Kidney tubule cell (primary cell): ENCODE measurements around the gene MLLT1.

Experiments used
- DNase-seq: peaks from one replicate; pipeline ENCODE4 v3.0.0-alpha.2; 2018; ENCODE audit warnings: low spot score

Gene MLLT1

GRCh38 chr19:6275170-6275744 is 4.5 kb downstream of the MLLT1 start:
- no peak for DNase-seq

DNA sequence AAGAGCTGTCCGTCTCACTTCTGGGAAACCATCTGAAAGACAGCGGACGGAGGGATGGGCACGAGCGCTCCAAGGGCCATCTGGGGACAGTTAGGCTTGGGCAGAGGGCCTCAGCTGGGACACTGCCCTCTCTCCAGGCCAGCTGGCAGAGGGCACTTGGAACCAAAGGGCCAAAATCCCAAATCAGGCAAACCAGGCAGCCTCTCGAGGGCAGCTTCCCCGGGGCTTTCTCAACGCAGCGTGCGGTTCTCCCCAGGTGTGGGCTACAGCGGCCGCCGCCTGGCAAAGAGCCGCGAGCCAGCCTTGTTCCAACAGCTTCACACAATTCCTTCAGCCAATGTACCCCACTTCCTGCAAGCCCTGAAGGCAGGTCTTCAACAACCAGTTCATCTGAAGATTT is 5.0 kb downstream of the MLLT1 start:
- DNase-seq, result no peak

GRCh38 chr19:6273701-6274601 is 5.8 kb downstream of the MLLT1 start:
- DNase-seq, result peak; percentile 75

- no peak for DNase-seq
Observed at GRCh38 chr19:6272913-6273600, 6.7 kb downstream of the MLLT1 start.

DNA sequence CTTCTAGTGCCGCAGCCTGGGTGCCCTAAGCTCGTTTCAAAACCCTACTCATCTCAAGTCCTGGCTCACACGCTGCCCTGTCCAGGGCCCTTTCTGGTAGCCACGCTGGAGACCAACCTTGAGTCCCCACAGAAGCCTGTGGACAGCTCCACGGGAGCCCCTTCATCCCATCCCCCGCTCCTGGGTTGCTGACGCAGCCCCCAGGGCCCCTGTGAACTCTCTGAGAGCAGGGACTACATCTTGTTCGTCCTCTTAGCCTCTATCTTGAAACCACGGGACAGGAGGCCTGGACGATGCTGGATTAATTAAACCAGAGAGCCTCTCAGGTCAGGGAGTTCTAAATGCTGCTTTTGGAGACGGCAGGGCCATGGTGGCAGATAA is 7.4 kb downstream of the MLLT1 start:
- no peak for DNase-seq

GRCh38 chr19:6271721-6272410 is 7.9 kb downstream of the MLLT1 start:
- peak; percentile 47 for DNase-seq

DNA sequence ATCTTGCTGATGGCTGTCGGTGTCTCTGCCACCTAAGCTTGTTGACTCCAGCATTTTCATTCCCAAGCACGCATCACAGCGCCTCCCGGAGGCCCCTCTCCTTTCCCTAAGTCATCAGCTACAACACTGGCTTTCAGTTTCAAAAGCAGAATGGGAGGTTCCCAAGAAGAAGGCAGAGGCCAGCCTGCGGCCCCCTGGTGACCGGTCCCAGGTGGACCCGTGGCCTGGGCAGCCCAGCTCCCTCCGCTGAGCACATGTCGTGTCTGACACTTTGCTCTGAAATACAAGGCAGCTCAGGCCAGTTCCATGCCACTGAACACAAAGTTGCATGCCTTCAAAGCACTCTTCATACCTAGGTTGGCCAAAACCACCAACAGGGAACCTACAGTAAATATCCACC is 8.5 kb downstream of the MLLT1 start:
- peak; percentile 50 for DNase-seq

DNA sequence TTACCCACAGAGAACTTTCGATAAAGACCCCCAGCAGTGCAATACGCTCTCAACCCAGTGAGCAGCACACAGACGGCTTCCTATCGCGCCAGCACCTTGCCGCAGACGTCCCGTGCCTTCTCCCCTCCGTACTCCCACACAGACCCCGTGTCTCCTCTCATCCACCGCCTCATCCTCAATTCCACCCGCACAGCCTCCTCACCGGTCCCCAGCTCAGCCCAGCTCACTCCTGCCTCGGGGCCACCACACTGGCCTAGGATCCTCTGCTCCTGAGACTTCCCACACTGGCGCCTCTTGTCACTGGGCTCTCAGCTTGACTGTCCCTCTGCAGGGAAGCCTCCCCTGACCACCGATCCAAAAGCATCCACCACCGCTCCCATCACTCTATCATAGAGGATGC is 9.0 kb downstream of the MLLT1 start:
- DNase-seq, result no peak

- DNase-seq, result no peak
Observed at GRCh38 chr19:6270076-6270745, 9.6 kb downstream of the MLLT1 start.

GRCh38 chr19:6269101-6269886 is 10.5 kb downstream of the MLLT1 start:
- no peak for DNase-seq

DNA sequence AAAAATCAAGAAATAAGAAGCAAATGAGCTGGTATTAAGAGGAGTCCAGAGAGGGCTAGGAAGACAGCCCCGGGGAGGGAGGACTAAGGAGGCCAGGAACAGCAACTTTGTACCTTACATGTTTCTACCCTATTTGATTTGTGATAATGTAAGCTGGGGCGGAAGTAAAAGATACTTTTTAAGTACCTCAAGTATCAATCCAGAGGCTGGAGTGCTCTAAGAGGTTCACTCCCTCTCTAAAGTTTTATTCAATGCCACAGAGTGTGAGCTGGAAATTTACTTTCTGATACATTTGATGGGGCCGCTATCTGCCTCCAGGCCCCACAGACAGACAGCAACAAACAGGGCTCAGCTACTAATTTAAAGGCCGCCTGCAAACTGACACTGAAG is 11.4 kb downstream of the MLLT1 start:
- DNase-seq, result no peak

DNA sequence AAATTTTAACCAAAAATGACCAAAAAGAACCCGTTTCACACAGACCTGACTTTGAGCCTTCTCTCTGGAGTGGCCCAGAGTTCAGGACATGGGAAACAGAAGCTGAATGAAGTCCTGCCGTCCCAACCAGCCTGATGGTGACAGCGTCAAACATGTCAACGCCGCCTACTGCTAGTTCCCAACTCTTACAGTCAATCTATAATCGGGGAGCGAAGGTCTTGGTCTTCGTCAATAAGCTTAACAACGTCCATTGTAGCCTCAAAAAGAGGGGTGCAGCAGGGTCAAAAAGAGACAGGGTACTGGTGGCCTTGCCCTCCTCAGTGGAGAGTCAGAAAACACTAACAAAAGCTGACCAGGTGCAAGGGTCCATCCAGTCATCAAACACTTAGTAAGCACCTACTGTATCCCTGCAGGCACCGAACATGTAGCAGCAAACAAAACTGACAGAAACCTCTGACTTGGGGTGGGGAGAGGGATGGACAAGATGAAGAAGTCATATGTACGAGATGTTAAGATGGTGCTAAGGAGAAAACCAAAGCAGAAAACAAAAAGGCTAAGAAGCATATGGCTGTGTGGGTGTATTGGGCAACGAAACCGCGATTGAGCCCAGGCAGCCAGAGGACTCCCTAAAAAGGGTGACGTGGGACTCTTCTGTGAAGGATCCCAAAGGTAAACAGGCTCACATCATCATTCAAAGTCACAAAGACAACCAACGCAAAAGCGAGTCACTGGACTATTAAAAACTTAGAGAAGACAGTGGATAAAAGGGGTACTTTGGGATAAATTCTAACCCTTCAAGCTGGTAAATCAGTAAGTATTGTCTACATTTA is 12.0 kb downstream of the MLLT1 start:
- DNase-seq, result no peak

DNA sequence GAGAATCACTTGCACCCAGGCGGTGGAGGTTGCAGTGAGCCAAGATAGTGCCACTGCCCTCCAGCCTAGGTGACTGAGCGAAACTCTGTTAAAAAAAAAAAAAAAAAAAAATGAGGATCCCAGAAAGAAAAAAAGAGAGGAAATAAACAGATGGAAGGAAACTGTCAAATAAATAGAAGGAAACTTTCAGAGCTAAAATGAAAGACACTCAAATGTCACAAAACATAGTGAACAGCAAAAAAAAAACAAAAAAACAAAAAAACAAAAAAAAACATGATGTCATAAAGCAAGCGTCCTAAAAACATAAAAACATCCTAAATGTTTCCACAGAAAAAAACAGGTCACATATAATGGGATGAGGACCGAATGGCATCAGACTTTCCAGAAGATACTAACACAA is 15.0 kb downstream of the MLLT1 start:
- no peak for DNase-seq

DNA sequence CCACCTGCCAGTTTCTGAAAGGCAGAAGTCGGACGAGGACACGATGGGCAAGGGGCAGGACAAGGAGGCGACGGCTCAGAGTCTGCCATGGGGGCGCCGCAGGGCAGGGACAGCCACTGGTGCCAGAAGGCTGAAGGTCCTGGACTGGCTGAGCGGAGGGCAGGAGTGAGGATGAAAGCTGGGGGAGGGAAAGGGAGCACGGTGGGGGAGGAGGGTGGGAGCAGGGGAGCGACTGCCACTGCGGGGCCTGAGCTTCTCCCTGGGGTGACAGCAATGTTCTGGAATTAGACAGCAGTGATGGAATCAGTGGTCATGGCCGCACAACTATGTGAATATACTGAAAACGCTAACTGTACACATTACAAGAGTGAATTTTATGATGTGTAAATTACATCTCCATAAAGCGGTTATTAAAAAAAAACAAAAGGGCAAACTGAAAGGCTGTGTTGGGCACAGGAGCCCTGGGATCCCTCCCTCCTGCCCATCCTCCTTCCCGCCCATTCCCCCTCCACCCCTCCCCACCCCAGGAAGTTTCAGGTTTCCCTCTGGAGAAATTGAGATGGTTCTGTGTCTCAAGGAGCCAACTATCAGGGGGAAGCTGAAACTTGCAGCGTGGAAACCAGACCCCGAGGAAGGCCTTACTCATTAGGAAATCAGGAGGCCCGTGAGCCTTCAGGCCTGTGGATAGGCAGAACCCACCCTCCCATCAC is 15.9 kb downstream of the MLLT1 start:
- no peak for DNase-seq

- no peak for DNase-seq
Observed at GRCh38 chr19:6263306-6263705, 16.5 kb downstream of the MLLT1 start.

- DNase-seq, result no peak
Observed at GRCh38 chr19:6262519-6262918, 17.3 kb downstream of the MLLT1 start.

- no peak for DNase-seq
Observed at GRCh38 chr19:6261883-6262282, 17.9 kb downstream of the MLLT1 start.

GRCh38 chr19:6260912-6261650 is 18.7 kb downstream of the MLLT1 start:
- peak; percentile 15 for DNase-seq

GRCh38 chr19:6260376-6260775 is 19.4 kb downstream of the MLLT1 start:
- no peak for DNase-seq
